Lower leg skin (tissue), 4 donors: Measurements from ENCODE around the gene NASP. TPM values are rescaled to one million over a fixed set of nuclear protein-coding genes. Genes with fewer than 3 reads are reported as not detected.

Experiments used
- DNase-seq, 2 donors: peaks; one replicate each; pipeline ENCODE4 v3.0.0-alpha.2; 2019; ENCODE audit warnings: low spot score in 2 of 2
- H3K4me3 ChIP-seq: fragments of 200-600 bp; sonication (generic); 2 replicates; pipeline ENCODE4 v1.5.1; 2017; ENCODE audit warnings: mild to moderate bottlenecking, low read depth; ENCODE audit not compliant: poor library complexity, severe bottlenecking
- POLR2A ChIP-seq, 2 donors: fragments of 450-650 bp; IDR thresholded peaks; one replicate each; pipeline ENCODE4 v1.6.1; 2016 to 2017; ENCODE audit warnings: antibody characterized with exemption in 2 of 2, mild to moderate bottlenecking in 1 of 2, moderate library complexity in 1 of 2
- WGBS, 2 donors: methylation state at CpG; one replicate each; pipeline ENCODE4 v1.1.5; 2018; 5-methylcytosine and 5-hydroxymethylcytosine counted together
- intact Hi-C: fragments of 100-400 bp; cut with DNase I; formaldehyde crosslinking; loops from one replicate; pipeline ENCODE4 v1.15.0; 2023; ENCODE audit warnings: low total_unique reads
- total RNA-seq, 4 donors: library from RNA; depleted of rRNA; stranded (reverse); fragments of >200 nt; gene quantifications; one replicate each; pipeline ENCODE4 v1.1.0, GENCODE V29; 2016
- TF ChIP-seq, protein P1 (sequence below), 3 donors: fragments of 450-650 bp; IDR thresholded peaks; one replicate each; pipeline ENCODE4 v1.5.1; 2016; ENCODE audit warnings: antibody characterized with exemption in 3 of 3, mild to moderate bottlenecking in 3 of 3, moderate library complexity in 2 of 3

The NASP gene
- total RNA-seq, 4 donors from 2014 or later: 35.4 to 64.4 (median 52.3) TPM

GRCh38 chr1:45551684-45552083 lies 32.2 kb upstream of the NASP start:
- DNase-seq: no peak
- intact Hi-C loops: no loop called here
- H3K4me3 ChIP-seq: peak overlapping the region; percentile 44
- no peak for TF ChIP-seq POLR2A (IDR thresholded peaks at IDR 0.05)
- TF ChIP-seq, protein P1, sequence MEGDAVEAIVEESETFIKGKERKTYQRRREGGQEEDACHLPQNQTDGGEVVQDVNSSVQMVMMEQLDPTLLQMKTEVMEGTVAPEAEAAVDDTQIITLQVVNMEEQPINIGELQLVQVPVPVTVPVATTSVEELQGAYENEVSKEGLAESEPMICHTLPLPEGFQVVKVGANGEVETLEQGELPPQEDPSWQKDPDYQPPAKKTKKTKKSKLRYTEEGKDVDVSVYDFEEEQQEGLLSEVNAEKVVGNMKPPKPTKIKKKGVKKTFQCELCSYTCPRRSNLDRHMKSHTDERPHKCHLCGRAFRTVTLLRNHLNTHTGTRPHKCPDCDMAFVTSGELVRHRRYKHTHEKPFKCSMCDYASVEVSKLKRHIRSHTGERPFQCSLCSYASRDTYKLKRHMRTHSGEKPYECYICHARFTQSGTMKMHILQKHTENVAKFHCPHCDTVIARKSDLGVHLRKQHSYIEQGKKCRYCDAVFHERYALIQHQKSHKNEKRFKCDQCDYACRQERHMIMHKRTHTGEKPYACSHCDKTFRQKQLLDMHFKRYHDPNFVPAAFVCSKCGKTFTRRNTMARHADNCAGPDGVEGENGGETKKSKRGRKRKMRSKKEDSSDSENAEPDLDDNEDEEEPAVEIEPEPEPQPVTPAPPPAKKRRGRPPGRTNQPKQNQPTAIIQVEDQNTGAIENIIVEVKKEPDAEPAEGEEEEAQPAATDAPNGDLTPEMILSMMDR (IDR thresholded peaks at IDR 0.05): no peak
- 13% methylated on average over 3 of the region's 3 CpGs for WGBS, 2 donors

GRCh38 chr1:45552331-45552730 lies 31.5 kb upstream of the NASP start:
- WGBS, 2 donors: 55 to 65% methylated on average over 1 of the region's 1 CpG
- no peak for DNase-seq
- H3K4me3 ChIP-seq: no peak overlapping the region

GRCh38 chr1:45554198-45554597 lies 29.6 kb upstream of the NASP start:
- no peak overlapping the region for H3K4me3 ChIP-seq
- TF ChIP-seq POLR2A (IDR thresholded peaks at IDR 0.05): no peak
- TF ChIP-seq, protein P1 (IDR thresholded peaks at IDR 0.05): no peak
- no peak for DNase-seq
- 69 to 71% methylated on average over 6 of the region's 6 CpGs for WGBS, 2 donors
- intact Hi-C loops: no loop called here

More at GRCh38 chr1:45552331-45552730, 31.5 kb upstream of the NASP start:
- TF ChIP-seq, protein P1 (IDR thresholded peaks at IDR 0.05): no peak
- TF ChIP-seq POLR2A (IDR thresholded peaks at IDR 0.05): no peak
- intact Hi-C loops: no loop called here

GRCh38 chr1:45557422-45557944 lies 26.4 kb upstream of the NASP start:
- WGBS, 2 donors: 33 to 56% methylated on average over 3 of the region's 3 CpGs
- TF ChIP-seq POLR2A (IDR thresholded peaks at IDR 0.05): no peak
- TF ChIP-seq, protein P1 (IDR thresholded peaks at IDR 0.05): no peak
- no peak overlapping the region for H3K4me3 ChIP-seq
- no peak for DNase-seq
- intact Hi-C loops: no loop called here

DNA sequence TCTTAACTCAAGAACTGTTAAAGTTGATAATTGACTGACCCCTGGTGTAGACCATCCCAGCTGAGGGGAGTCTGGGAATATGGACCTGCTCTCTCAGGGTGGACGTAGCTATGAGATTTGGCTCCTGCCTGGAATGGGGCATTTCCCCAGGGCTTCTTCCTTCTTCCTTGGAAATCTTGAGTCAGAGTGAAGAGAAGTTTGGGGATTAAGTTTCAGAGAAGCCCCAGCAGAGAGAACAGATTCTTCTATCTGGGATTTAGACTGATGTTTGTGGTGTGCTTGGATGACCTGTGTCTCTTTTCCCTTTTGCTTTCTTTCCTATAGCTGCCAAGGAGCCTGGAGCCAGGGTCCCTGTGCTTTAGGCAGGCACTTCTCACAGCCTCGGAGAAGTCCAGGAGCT lies 20.0 kb upstream of the NASP start:
- 89 to 97% methylated on average over 2 of the region's 2 CpGs for WGBS, 2 donors
- H3K4me3 ChIP-seq: no peak overlapping the region
- intact Hi-C loops: loop anchor here (10.0 kb wide), 2 partner anchors 49 to 1069 kb away; no protein-coding TSS in a partner anchor
- no peak for DNase-seq
- TF ChIP-seq POLR2A (IDR thresholded peaks at IDR 0.05): no peak

GRCh38 chr1:45566722-45567121 lies 17.1 kb upstream of the NASP start:
- peak; percentile 70 to 92 for DNase-seq
- WGBS, 2 donors: 7 to 26% methylated on average over 3 to 5 of the region's 5 CpGs
- no peak overlapping the region for H3K4me3 ChIP-seq
- intact Hi-C loops: loop anchor here (5.0 to 10.0 kb wide), 3 partner anchors 52 to 1072 kb away; no protein-coding TSS in a partner anchor
- TF ChIP-seq, protein P1 (IDR thresholded peaks at IDR 0.05): no peak
- TF ChIP-seq POLR2A (IDR thresholded peaks at IDR 0.05): no peak
